Inferior parietal cortex (tissue), 1 donor: ENCODE measurements around the gene SYCP2.

Experiments used
- DNase-seq: peaks from one replicate; pipeline ENCODE4 v3.0.0-alpha.2; 2016; ENCODE audit errors: extremely low spot score

SYCP2 gene

DNA sequence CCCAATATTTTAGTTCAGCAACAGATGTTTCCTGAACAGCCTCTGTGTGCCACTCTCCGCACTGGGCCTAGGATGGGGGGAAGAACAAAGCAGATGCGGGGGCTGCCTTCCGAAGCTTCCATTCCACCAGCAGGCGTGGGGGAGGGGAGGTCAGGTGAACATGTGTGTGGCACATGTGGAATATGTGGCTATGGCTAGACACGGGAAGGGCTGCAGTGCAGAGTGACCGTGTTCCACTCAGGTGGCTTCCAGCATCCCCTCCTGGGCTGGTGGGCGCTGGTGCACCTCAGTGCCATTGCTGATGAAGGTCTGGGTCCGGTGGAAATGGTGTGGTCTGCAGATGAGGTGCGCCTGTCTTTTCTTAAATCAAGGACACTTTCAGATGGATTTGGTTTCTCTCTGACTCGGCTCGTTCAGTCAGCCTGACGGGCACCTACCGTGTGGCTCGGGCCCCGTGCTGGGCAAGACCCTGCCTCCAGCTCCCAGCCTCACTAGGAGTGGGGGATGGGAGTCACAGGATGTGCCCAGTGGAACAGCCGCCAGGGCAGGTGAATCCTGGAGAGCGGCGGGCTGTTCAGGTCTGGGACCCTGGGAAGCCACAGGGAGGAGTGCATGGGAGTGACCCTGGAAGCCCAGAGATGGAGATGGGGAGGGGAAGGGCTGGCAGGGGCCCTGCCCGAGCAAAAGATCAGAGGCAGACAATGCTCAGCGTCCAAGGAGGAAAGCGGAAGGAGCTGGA is 111.0 kb downstream of the SYCP2 start:
- DNase-seq = no peak

DNA sequence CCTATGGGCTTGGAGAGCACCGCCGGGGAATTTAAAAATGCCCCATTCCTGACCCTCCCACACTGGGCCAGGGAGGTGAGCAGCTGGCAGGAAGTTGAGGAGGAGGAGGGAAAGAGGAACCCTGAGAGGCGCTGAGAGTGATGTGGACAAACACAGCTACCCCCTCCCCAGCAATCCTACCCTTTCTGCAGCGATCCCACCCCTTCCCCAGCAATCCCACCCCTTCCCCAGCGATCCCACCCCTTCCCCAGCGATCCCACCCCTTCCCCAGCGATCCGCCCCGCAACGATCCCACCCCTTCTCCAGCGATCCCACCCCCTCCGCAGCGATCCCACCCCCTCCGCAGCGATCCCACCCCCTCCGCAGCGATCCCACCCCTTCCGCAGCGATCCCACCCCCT is 111.6 kb downstream of the SYCP2 start:
- DNase-seq = no peak

DNA sequence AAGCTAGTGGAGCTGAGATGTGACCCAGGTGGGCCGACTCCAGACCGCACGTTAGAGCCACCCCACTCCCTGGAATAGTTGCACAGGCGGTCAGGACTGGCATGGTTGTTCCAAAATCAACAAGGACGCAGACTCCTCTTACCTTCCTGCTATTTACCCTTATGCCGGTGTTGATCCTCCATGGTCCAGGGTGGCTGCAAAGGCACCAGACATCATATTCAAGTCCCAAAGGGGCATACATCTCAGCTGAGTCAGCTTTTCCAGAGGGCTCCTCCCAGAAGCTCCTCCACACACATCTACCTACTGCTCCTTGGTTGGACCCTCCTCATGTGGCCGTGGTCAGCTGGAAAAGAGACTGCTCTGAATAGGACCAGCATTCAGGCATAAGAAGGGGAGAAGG is 112.2 kb downstream of the SYCP2 start:
- DNase-seq = no peak

DNA sequence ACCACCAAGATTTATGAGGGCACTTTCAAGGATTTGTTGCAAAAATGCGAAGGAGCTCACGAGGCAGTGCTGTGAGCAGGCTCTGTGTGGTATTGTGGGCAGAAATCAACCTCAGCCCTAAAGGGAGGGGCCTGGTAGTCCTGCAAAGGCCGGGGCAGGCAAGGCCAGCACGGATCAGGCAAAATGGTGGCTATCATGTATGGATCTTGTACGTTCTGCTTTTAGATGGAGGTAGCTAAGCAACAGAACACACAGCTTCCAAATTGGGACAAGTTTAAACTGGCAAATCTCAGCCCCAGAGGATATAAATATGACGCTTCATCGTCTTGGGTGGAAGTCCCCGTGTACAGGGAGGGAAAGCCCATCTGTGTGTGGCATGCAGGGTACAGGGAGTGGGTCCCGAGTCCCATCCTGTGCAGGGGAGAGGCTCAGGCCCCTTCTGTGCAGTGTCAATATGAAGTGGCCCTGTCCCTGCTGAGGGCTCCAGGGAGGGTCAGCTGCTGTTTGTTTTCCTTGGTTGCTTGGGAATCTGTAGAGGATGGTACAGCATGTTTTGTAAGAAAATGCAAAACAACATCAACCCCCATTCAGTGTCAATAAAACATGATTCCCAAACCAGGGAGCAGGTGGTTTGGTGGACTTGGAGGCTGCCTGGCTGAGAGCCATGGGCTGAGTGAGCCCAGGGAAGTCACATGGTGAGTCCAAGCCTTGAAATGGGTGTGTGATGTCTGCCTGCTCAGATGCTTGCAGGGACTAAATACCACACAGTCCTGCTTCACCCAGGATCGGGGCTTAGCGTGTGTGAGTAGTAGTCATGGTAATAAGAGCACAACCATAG is 113.0 kb downstream of the SYCP2 start:
- peak; percentile 66 for DNase-seq

DNA sequence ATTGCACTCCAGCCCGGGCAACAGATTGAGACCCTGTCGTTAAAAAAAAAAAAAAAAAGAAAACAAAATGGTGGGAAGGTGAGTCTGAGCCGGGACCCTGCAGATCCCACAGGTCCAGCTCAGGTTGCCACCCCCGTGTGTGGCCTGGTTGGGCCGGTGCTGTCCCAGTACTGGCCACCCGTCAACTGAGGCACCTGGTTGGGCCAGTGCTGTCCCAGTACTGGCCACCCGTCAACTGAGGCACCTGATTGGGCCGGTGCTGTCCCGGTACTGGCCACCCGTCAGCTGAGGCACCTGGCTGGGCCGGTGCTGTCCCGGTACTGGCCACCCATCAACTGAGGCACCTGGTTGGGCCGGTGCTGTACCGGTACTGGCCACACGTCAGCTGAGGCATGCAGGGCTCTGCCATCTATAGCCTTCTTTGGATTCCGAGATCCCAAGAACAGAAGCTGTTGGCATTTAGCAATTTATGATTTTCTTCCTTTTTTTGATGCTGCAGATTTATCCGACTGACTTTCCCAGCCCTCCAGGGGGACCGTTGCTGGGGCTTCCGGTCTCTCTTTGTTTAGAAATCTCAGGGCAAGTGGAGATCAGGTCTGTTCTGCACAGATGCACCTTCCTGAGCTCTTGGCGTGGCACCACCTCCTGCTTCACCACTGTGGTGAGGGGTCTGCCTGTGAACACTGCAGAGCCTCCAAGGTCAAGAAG is 113.8 kb downstream of the SYCP2 start:
- no peak for DNase-seq

DNA sequence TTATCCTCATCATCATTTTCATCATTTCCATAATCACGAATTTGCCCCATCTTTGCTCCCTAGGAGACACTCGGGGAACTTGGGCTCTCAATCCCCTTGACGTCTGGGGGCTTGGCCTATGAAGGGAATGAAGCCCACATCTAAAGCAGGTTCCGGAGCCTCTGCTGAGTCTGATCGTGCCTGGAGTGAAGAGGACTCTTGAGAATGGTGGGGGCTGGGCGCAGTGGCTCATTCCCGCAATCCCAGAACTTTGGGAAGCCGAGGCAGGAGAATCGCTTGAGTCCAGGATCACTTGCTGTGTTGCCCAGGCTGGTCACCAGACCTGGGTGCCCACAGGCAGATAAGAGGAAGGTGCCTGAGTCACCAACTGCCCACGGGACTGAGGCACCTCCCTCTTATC is 114.5 kb downstream of the SYCP2 start:
- DNase-seq = no peak

DNA sequence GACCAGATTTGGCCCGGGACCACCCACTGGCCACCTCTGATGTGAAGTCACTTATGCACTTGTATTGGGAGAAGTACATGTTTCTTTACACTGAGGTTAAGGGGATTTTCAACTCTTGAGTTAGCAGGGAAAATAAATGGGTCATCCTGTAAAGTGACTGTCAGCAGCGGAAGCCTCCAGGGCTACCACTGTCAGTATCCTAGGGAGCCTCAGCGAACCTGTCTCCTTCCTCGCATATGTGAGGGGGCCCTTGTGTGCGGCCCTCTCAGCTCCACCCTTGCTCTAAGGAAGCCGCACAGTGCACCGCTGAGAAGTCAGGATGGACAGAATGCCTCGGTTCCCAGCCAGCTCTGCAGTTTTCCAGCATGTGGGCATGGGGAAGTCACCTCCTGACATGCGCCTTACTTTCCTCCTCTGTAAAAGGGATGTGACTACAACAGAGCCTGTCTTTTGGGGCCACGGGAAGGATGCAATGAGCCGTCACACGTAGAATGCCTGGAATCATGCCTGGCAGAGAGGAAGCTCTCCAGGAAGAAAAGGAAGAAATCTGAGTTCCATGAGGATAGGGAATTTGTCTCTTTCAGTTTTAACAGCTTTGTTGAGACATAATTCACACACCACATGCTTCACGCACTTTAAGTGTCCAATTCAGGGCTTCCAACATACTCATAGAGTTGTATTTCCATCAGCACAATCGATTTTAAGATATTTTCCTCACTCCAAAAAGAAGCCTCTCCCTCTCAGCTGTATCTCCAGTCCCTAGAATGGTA is 115.4 kb downstream of the SYCP2 start:
- no peak for DNase-seq

DNA sequence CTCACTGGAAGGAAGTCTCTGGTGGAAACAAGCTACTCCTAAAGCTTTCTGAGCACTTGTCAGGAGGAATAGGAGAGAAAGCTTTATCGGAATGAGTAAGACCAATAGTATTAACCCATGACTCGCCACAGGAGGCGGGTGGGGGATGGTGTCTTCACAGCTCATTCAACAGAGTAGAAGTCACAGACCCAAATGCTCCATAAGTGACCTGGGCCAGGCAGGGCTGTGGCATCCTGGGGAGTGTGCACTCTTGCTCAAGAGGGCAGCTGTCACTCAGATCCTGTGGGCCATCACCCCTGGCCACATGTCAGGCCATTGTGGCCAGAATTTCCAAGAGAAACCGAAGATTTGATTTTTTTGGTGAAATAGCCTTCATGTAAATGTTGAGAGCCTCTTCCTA is 116.0 kb downstream of the SYCP2 start:
- no peak for DNase-seq

DNA sequence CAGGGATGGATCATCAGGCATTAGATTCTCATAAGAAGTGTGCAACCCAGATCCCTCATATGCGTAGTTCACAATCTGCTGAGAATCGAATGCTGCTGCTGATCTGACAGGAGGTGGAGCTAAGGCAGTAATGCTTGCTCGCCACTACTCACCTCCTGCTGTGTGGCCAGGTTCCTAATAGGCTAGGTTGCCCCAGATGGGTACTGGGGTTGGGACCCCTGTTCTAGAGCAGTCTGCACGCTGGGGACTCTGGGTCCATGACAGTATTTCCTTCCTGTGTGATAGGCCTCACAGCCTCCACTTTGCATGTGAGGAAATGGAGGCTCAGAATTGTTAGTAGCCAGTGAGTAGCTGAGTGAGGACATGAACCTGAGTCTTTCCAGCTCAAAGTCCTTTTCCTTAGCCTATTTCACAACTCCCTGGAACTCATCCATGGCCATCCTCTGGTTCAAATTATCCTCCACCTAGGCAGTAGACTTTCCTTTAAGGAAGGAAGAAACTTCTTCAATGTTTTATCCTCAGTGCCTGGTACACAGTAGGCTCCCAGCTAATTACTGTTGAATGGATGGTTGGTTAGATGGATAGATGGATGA is 117.2 kb downstream of the SYCP2 start:
- DNase-seq = no peak

DNA sequence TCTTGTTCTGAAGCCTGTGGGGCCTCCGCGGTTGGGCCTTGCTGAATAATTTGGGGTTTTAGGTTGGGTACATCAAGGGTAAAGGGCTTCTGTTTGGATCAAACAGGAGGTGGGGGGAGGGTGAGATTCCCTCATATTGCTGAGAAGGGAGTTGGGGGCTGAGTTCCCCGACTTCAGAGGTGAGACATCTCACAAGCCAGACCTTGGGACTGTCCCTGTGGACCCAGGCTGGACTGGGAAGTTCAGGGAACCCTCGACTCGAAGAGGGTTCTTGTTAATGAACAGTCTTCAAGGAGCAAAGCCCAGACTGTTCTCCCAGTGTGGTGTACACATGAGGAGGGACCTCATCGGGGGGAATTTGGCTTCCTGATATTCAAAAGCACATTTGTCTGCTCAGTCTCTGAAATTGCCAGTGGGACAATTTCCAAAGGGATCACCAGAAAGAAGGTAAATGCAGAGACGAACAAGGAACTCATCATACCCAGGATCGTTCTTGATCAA is 118.5 kb downstream of the SYCP2 start:
- DNase-seq = no peak

DNA sequence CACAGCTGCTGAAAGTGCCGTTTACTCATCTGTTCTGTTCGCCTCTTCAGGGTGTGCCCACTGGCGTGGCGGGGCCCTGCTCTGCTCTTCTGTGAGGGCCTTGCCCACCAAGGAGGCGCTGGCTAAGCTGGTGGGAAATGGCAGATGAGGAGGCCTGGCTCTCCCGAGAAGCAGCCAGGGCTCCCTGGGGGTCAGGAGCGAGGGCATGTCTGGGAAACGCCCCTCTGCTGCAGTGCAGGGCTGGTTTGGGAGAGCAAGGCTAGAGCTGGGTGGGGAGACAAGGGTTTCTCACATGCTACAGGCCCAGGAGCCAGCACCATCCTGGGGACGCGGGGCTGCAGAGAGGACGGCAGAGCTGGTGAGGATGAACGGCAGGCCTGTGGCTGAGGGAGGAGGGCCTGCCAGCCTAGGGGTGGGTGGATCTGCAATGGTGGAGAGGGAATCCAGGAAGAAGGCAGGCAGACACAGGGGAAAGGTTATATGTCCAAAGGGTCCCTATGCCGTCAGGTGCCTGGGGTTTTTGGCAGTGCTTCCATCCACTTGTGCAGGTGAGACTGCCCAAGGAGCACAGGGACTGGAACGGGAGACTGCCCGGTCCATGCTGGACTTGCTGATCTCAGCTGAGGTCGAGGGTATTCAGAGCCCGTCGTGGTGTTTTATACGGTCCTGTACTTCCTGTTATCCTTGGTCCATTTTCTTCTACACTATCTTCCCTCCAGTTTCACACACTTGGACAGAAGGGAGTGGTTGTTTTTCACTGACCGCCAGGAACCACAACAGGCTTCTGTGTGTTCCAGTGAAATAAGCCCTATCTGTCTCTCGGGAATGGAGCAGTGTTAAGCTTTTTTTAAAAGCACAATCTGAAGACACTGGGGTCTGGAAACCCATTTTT is 119.2 kb downstream of the SYCP2 start:
- DNase-seq = no peak
